HL-60 (cell line): ENCODE data around the gene MTREX.

Experiments used
- CTCF ChIP-seq: IDR thresholded peaks from one replicate; pipeline ENCODE4 v1.5.1; 2011; ENCODE audit warnings: low read length, control low read depth, inconsistent platforms; ENCODE audit not compliant: insufficient read depth
- REST ChIP-seq: IDR thresholded peaks from 2 replicates; pipeline ENCODE4 v1.6.1; 2012; ENCODE audit warnings: low read depth; ENCODE audit not compliant: insufficient replicate concordance

GRCh38 chr5:55333017-55333416, 25.2 kb downstream of the MTREX start:
- no peak for TF ChIP-seq CTCF
- no peak for TF ChIP-seq REST
